Measurements from ENCODE around the gene ADGRB3.
"Not testable (repeated sequence)": the region's sequence is repeated elsewhere in the genome, so short reads cannot be mapped to it uniquely, and the experiment has no call there.

ADGRB3 gene

DNA sequence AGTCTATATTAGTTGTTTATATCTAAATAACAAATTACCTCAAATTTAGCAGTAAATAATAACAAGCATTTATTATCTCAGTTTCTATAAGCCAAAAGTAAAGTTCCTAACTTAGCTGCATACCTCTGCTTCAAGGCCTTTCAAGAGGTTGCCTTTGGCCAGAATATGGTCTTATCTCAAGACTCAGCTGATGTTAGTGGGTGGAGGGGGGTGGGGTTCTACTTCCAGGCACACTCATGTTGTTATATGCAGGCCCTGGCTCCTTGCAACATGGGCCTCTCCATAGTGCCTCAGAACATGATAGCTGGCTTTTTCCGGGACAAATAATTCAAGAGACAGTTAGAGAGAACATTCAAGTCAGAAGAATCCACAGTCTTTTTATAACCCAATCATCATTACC is 266.0 kb downstream of the ADGRB3 start:
- TF ChIP-seq, protein P1, sequence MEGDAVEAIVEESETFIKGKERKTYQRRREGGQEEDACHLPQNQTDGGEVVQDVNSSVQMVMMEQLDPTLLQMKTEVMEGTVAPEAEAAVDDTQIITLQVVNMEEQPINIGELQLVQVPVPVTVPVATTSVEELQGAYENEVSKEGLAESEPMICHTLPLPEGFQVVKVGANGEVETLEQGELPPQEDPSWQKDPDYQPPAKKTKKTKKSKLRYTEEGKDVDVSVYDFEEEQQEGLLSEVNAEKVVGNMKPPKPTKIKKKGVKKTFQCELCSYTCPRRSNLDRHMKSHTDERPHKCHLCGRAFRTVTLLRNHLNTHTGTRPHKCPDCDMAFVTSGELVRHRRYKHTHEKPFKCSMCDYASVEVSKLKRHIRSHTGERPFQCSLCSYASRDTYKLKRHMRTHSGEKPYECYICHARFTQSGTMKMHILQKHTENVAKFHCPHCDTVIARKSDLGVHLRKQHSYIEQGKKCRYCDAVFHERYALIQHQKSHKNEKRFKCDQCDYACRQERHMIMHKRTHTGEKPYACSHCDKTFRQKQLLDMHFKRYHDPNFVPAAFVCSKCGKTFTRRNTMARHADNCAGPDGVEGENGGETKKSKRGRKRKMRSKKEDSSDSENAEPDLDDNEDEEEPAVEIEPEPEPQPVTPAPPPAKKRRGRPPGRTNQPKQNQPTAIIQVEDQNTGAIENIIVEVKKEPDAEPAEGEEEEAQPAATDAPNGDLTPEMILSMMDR (IDR thresholded peaks at IDR 0.05; ENCODE audit: extremely low read depth, insufficient read depth, missing control alignments): no peak
- in situ Hi-C loops (cut with MboI; ENCODE audit: low pct_unique_long_range_greater_than_20kb, low sequenced_read_pairs, unreplicated experiment): no loop called here
- no peak for DNase-seq (ENCODE audit: low spot score)

DNA sequence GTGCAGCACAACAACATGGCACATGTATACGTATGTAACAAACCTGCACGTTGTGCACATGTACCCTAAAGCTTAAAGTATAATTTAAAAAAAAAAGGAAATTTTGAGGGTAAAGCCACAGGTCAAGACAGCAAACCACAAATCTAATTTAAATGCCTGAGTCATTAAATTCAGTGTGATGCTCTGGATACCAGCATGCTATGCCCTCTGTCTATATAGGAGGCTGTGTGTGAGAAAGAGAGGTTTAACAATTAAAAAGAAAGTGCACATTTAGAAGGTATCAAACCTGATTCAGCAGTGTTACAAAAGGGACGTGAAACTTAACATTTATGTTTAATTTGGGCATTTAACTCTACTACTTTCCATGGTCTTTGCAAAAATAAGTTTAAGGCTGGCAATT is 276.3 kb downstream of the ADGRB3 start:
- in situ Hi-C loops (cut with MboI; ENCODE audit: low pct_unique_long_range_greater_than_20kb, low sequenced_read_pairs, unreplicated experiment): no loop called here
- TF ChIP-seq, protein P1 (IDR thresholded peaks at IDR 0.05; ENCODE audit: extremely low read depth, insufficient read depth, missing control alignments): no peak
- DNase-seq (ENCODE audit: low spot score): no peak

GRCh38 chr6:68911811-68912210 is 276.7 kb downstream of the ADGRB3 start:
- TF ChIP-seq, protein P1 (IDR thresholded peaks at IDR 0.05; ENCODE audit: extremely low read depth, insufficient read depth, missing control alignments): no peak
- no peak for DNase-seq (ENCODE audit: low spot score)
- in situ Hi-C loops (cut with MboI; ENCODE audit: low pct_unique_long_range_greater_than_20kb, low sequenced_read_pairs, unreplicated experiment): no loop called here

DNA sequence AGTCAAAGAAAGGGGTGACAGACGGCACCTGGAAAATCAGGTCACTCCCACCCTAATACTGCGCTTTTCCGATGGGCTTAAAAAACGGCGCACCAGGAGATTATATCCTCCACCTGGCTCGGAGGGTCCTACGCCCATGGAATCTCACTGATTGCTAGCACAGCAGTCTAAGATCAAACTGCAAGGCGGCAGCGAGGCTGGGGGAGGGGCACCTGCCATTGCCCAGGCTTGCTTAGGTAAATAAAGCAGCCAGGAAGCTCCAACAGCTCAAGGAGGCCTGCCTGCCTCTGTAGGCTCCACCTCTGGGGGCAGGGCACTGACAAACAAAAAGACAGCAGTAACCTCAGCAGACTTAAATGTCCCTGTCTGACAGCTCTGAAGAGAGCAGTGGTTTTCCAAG is 277.7 kb downstream of the ADGRB3 start:
- in situ Hi-C loops (cut with MboI; ENCODE audit: low pct_unique_long_range_greater_than_20kb, low sequenced_read_pairs, unreplicated experiment); DNase-seq (ENCODE audit: low spot score): not testable (repeated sequence)

- TF ChIP-seq, protein P1 (IDR thresholded peaks at IDR 0.05; ENCODE audit: extremely low read depth, insufficient read depth, missing control alignments): no peak
- DNase-seq (ENCODE audit: low spot score): no peak
- in situ Hi-C loops (cut with MboI; ENCODE audit: low pct_unique_long_range_greater_than_20kb, low sequenced_read_pairs, unreplicated experiment): no loop called here
Observed at GRCh38 chr6:68915586-68915985, 280.5 kb downstream of the ADGRB3 start.

- in situ Hi-C loops (cut with MboI; ENCODE audit: low pct_unique_long_range_greater_than_20kb, low sequenced_read_pairs, unreplicated experiment): no loop called here
- DNase-seq (ENCODE audit: low spot score): no peak
- TF ChIP-seq, protein P1 (IDR thresholded peaks at IDR 0.05; ENCODE audit: extremely low read depth, insufficient read depth, missing control alignments): no peak
Observed at GRCh38 chr6:68919537-68919936, 284.5 kb downstream of the ADGRB3 start.

DNA sequence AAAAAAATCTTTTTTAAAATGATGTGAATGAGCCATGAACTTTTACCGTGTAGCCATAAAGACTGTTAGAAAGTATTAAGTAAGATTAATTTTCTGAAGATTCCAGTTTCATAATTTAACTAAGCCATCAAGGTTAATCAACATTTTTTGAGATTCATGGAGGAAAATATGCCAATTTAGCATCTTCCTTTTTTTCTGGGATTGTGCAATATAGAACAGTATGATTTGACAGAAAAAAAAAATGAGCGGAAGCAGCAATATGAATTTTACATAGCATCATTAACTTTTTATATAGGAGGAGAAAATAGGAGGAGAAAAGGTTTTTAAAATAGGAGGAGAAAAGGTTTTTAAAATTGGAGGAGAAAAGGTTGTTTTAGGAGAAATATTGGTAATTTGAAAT is 306.3 kb downstream of the ADGRB3 start:
- TF ChIP-seq, protein P1 (IDR thresholded peaks at IDR 0.05; ENCODE audit: extremely low read depth, insufficient read depth, missing control alignments): no peak
- no peak for DNase-seq (ENCODE audit: low spot score)
- in situ Hi-C loops (cut with MboI; ENCODE audit: low pct_unique_long_range_greater_than_20kb, low sequenced_read_pairs, unreplicated experiment): no loop called here

All from GM13977 (cell line).